Ascending aorta (tissue), 2 donors: ENCODE measurements around the gene CELF2. TPM values are rescaled to one million over a fixed set of nuclear protein-coding genes. Genes with fewer than 3 reads are reported as not detected.

Source experiments
- DNase-seq, 2 donors: peaks; one replicate each; pipeline ENCODE4 v3.0.0-alpha.2; 2019; ENCODE audit warnings: low spot score in 2 of 2
- H3K27ac ChIP-seq, 2 donors: fragments of 200-600 bp; sonication (generic); one replicate each; pipeline ENCODE4 v1.5.1; 2016 to 2017; ENCODE audit warnings: mild to moderate bottlenecking in 1 of 2
- H3K27me3 ChIP-seq: fragments of 200-600 bp; sonication (generic); one replicate; pipeline ENCODE4 v1.5.1; 2017
- H3K36me3 ChIP-seq, 2 donors: fragments of 200-600 bp; sonication (generic); one replicate each; pipeline ENCODE4 v1.5.1; 2016
- H3K4me1 ChIP-seq, 2 donors: fragments of 200-600 bp; sonication (generic); one replicate each; pipeline ENCODE4 v1.5.1; 2016 to 2017; ENCODE audit warnings: mild to moderate bottlenecking in 1 of 2
- H3K4me3 ChIP-seq, 2 donors: fragments of 200-600 bp; sonication (generic); one replicate each; pipeline ENCODE4 v1.5.1; 2016 to 2017; ENCODE audit warnings: mild to moderate bottlenecking in 1 of 2
- H3K9me3 ChIP-seq, 2 donors: fragments of 200-600 bp; sonication (generic); one replicate each; pipeline ENCODE4 v1.5.1; 2016
- CTCF ChIP-seq, 3 experiments: fragments of 200-600 bp in 2 of 3; fragments of 450-650 bp in 1 of 3; sonication (generic) in 2 of 3; IDR thresholded peaks; one replicate each; pipeline ENCODE4 v1.5.1; 2016 to 2019; ENCODE audit warnings: antibody characterized with exemption in 3 of 3, mild to moderate bottlenecking in 1 of 3, moderate library complexity in 1 of 3
- intact Hi-C: fragments of 100-400 bp; cut with DNase I; formaldehyde crosslinking; loops from one replicate; pipeline ENCODE4 v1.15.1; 2023
- total RNA-seq: library from RNA; depleted of rRNA; stranded (reverse); fragments of >200 nt; gene quantifications from one replicate; pipeline ENCODE4 v1.1.0, GENCODE V29; 2016

CELF2 gene
- total RNA-seq, 1 donor from 2014 or later, result 26.6 TPM

GRCh38 chr10:11282156-11282555 is 264.5 kb downstream of the CELF2 start:
- no peak overlapping the region for H3K27ac ChIP-seq
- no peaks in the 10 kb centered on the region for H3K27me3 ChIP-seq
- DNase-seq, result no peak
- peaks cover 9 to 41% of the 10 kb centered on the region in 2 donors for H3K36me3 ChIP-seq
- no peak for TF ChIP-seq CTCF (IDR thresholded peaks at IDR 0.05)
- H3K4me1 ChIP-seq, result no peaks in the 10 kb centered on the region
- intact Hi-C loops, result no loop called here
- H3K9me3 ChIP-seq, result no peaks in the 10 kb centered on the region
- no peak overlapping the region for H3K4me3 ChIP-seq

- no peak for TF ChIP-seq CTCF (IDR thresholded peaks at IDR 0.05)
- Histone ChIP-seq H3K27me3 (no peaks in the 10 kb centered on the region), H3K9me3 (no peaks in the 10 kb centered on the region), H3K4me1 (no peaks in the 10 kb centered on the region), H3K4me3 (no peak overlapping the region), H3K36me3 (peaks cover 9 to 42% of the 10 kb centered on the region in 2 donors), H3K27ac (no peak overlapping the region)
- intact Hi-C loops, result no loop called here
- no peak for DNase-seq
Measured at GRCh38 chr10:11282661-11283060, 265.0 kb downstream of the CELF2 start.

- intact Hi-C loops, result no loop called here
- H3K27me3 ChIP-seq, result no peaks in the 10 kb centered on the region
- TF ChIP-seq CTCF (IDR thresholded peaks at IDR 0.05), result no peak
- no peaks in the 10 kb centered on the region for H3K9me3 ChIP-seq
- H3K4me3 ChIP-seq, result no peak overlapping the region
- H3K27ac ChIP-seq, result no peak overlapping the region
- H3K4me1 ChIP-seq, result no peaks in the 10 kb centered on the region
- peaks cover 14 to 55% of the 10 kb centered on the region in 2 donors for H3K36me3 ChIP-seq
- DNase-seq, result no peak
Measured at GRCh38 chr10:11284291-11285085, 266.8 kb downstream of the CELF2 start.

- Histone ChIP-seq H3K36me3 (peaks cover 11 to 55% of the 10 kb centered on the region in 2 donors), H3K4me3 (no peak overlapping the region), H3K27ac (no peak overlapping the region), H3K27me3 (no peaks in the 10 kb centered on the region), H3K9me3 (no peaks in the 10 kb centered on the region), H3K4me1 (no peaks in the 10 kb centered on the region)
- no peak for TF ChIP-seq CTCF (IDR thresholded peaks at IDR 0.05)
- no peak for DNase-seq
- intact Hi-C loops, result no loop called here
Measured at GRCh38 chr10:11285171-11285570, 267.5 kb downstream of the CELF2 start.

GRCh38 chr10:11286261-11286852 is 268.7 kb downstream of the CELF2 start:
- Histone ChIP-seq H3K36me3 (peaks cover 9 to 43% of the 10 kb centered on the region in 2 donors), H3K27me3 (no peaks in the 10 kb centered on the region), H3K27ac (no peak overlapping the region), H3K9me3 (no peaks in the 10 kb centered on the region), H3K4me1 (no peaks in the 10 kb centered on the region), H3K4me3 (no peak overlapping the region)
- no peak for DNase-seq
- intact Hi-C loops, result no loop called here
- TF ChIP-seq CTCF (IDR thresholded peaks at IDR 0.05), result no peak
